CD4-positive, alpha-beta T cell treated with Interleukin-17A for 1 hour (primary cell): ENCODE results near the gene KLHL2.
"Not testable (repeated sequence)": the region's sequence is repeated elsewhere in the genome, so short reads cannot be mapped to it uniquely, and the experiment has no call there.

Source experiments
- DNase-seq: peaks from one replicate; pipeline ENCODE4 v3.0.0-alpha.2; 2020

The KLHL2 gene

DNA sequence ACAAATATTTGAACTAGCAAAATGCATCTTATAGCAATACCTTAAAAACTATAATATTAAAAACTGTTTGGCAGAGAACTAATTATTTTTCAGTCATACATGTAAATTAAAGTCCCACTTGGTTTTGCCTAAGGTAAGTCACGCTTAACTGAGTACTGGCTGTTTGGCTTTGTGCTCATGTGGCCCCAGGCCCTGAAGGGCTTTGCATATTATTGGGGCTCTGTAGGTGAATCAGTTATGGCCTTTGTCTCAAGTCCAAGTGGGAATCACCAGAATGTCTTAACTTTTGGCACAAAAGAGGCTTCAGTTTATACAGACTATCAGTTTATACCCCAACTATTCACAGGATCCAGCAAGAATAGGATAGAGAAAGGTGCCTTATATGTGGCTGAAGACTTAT is 29.5 kb downstream of the KLHL2 start:
- not testable (repeated sequence) for DNase-seq

DNA sequence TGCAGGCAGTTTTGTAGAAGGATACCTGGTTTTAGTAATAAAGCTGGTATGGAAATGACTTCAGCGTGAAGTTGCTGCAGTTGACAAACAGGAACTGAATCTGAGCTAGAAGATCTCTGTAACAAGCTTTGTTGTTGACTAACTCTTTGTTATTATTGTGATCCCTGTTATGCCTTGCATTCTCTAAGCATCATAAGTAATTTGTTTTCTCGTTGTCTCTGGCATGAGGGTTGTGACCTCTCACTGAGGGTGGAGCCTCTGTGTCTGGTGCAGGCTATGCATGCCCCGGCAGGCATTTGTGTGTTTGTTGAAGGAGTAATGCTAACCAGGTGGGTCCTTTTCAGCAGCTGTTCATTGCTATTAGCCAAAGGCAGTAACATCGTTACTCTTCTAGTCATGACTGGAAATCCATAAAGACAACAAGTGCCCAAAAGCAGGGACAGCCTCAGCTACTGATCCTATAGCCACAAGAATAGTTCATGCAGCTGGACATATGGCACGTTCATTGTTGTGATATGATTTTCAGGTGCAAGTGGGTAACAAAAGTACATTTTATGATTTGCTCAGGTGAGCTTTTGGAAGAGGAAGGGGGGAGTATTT is 30.8 kb downstream of the KLHL2 start:
- not testable (repeated sequence) for DNase-seq

DNA sequence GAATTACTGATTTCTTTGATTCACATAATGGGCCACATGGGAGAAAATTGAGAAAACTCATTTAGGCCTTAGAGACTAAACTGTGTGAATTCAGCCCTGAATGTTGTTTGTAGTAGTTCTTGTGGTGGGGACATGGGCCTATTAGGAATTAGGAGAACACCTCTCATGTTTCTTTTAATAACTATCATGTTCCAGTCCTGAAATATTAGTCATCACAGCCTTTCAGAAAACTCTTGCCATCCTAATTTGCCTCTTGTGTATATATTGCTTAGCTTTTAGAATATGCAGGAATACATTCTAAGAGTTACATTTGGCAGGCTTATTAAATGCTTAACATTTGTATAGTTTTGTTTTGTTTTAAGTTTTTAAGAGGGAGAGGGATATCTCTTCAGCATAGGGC is 33.4 kb downstream of the KLHL2 start:
- not testable (repeated sequence) for DNase-seq

DNA sequence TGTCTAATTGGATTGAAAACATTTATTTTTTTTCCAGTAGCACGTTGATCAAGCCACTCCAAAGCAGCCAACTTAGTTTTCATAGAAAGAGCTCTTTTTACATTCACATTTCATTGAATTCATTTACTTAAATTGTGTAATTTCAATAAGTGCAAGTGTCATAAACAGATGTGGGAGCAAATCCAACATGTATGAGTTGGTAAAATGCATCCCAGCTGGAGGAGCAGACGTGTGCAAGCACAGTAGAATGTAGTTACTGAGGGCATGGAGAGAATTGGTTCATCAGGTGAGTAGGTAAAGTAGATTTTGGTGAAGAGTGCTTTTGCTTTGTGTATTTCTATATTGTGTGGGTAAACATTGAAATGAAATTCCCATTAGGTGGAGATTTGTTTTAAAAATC is 36.8 kb downstream of the KLHL2 start:
- not testable (repeated sequence) for DNase-seq

DNA sequence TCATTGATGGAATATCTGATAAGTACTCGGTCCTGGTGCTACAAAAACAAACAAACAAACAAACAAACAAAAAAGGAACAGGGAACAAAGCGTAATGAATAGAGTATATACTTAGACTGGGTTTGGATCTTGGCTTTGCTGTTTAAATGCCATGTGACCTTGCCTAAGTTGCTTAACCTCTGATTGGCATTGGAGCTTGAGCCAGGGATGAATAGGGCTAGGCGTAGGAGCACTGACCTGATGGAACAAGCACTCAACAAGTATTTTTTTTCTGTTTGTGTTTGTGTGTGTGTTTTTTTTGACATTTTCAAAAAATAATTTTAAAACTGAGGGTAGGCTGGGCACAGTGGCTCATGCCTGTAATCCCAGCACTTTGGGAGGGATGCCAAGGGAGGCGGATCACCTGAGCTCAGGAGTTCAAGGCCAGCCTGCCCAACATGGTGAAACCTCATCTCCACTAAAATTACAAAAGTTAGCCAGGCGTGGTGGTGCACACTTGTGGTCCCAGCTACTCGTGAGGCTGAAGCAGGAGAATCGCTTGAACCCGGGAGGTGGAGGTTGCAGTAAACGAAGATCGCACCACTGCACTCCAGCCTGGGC is 37.3 kb downstream of the KLHL2 start:
- DNase-seq: not testable (repeated sequence)

DNA sequence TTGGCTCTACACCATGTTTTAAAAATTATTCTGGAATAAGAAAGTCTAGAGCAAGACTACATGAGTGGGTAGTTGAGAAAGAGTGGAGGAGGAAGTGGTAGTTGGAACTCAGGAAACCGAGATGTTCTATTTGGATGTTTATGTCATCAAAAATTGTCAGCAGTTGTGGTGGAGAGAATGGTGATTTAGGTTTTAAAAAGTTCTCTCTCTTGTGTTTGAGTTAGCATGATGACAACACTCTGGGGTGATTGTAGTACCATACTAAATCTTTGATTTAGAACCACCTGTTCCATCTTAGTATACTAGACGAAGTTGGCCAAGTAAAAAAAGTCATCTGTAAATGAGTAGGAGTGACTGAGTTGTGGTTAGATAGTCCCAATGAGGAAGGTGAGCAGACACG is 40.7 kb downstream of the KLHL2 start:
- DNase-seq: no peak

DNA sequence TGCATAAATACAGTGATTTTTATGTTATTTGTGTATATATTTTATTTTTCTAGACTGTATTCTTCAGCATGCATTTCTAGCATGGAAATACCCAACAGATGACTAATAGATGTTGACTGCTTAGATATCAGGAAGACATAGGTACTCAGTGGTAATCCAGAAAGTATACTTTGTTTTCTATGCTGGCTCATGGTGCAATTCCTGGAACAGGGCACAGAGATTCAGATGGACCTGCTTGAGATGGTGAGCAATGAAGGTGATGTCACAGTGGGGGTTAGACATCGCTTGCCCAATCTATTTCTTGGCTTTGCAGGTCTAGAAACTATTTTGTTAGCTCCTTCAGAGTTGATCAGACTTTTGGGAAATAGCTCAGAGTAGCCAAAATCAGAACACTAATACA is 41.5 kb downstream of the KLHL2 start:
- not testable (repeated sequence) for DNase-seq

DNA sequence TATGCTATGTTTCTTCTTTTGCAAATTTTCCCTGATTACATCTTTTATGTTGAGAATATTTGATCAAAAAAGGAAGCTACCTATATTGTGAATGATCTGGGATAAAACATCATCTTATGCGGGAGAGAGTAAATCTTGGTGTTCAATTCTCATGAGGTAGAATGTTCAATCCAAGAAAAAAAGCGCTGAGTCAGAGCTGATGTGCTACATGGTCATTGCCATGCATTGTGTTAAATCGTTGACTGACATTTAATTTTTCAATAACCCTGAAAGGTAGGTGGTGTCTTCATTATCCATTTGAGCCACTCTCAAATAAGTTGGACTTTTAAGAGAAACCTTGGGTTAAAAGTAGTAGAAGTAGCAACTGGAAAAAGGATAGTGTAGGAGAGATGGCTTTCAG is 47.4 kb downstream of the KLHL2 start:
- not testable (repeated sequence) for DNase-seq

DNA sequence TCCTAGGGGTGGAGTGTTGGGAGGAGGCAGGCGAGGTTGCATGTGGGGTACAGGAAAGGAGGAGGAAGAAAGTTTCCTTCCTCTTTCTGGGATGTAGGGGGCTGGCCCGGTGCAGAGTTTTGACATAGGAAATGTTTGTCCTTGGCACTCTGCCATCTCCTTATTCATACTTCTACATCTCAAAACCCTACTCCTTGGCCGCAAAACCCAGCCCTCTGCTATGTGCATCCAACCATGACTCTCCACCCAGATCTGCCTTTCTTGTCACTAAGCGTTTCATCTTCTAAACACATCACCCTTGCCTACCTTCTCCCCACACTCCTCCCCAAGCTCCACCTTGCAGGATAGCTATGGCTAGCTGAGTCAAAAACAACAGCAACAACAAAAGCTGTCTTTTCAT is 48.1 kb downstream of the KLHL2 start:
- peak; percentile 47 for DNase-seq

DNA sequence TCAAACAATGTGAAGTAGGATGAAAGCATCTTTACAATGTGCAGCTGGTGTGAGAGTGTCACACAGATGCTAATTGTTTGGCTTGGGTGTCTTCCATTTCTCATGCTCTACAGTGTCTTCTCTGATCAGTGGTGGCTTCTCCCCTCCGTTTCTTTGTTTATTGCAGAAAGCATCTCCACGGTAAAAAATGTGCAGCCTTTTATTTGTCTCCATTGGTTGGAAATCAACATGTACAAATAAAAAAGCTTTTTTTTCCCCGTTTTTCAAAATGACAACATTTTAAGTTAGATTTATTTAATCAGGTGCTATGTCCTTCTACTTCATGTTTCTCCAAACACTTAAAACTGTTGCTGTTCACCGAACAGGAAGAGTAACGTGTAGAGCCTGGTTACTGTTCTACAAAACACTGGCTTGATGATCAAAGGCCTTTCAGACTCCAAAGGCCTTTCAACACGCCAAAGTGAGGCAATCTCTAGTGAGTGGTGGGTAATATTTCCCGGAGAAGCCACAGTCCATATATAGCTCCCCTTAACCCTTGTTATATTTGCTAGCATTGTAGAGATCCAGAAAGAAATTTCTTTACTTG is 48.8 kb downstream of the KLHL2 start:
- DNase-seq: not testable (repeated sequence)

DNA sequence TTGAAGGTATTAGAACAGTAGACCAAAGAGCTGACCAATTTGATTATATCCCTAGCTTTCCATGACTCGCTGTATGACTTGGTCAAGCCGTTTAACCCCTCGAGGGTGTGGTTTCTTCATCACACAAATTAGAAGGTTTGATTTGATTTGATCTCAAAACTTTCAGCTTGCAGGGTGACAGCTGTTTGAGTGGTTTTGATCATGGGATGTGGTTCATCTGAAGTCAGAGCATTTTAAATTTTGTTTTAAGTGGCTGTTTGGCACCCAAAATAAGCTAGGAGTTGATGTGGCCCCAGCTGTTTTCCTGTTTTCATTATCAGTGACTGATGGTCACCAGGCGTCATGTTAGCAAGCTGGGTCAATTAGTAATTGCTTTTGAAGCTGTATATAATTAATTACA is 52.4 kb downstream of the KLHL2 start:
- DNase-seq: peak; percentile 19

DNA sequence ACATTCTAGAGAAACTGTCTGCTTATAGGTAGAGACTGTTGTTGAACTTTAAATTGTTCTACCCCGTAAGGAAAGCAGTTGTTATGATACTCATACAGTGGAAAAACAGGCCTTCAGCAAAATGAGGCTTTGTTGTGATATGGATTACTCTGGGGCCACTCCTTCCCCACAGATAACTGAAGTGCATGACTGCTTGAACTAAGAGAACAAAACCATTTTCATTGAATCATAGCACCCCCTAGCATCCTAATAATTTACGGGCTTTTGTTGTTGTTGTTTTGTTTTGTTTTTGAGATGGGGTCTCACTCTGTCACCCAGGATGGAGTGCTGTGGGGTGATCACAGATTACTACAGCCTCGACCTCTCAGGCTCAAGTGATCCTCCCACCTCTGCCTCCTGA is 54.9 kb downstream of the KLHL2 start:
- not testable (repeated sequence) for DNase-seq

DNA sequence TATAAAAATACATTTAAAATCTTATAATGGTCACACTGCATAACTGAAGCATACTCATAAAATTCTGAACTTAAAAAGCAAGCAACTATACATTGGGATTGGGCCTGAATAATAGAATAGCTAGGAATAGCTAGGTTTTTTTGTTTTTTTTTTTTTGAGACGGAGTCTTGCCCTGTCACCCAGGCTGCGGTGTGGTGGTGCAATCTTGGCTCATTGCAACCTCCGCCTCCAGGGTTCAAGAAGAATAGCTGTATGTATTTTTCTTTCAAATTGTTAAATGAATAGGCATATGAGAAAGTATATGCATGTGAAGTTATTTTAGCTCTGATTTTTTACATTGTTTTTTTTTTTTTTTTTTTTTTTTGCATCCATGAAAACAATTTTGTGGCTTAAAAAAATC is 56.1 kb downstream of the KLHL2 start:
- DNase-seq: not testable (repeated sequence)

DNA sequence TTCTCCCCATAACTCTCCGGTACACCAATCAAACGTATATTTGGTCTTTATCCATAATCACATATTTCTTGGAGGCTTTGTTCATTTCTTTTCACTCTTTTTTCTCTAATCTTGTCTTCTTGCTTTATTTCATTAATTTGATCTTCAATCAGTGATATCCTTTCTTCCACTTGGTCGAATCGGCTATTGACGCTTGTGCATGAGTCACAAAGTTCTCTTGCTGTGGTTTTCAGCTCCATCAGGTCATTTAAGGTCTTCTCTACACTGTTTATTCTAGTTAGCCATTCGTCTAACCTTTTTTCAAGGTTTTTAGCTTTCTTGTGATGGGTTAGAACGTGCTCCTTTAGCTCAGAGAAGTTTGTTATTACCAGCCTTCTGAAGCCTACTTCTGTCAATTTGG is 62.6 kb downstream of the KLHL2 start:
- DNase-seq: not testable (repeated sequence)

DNA sequence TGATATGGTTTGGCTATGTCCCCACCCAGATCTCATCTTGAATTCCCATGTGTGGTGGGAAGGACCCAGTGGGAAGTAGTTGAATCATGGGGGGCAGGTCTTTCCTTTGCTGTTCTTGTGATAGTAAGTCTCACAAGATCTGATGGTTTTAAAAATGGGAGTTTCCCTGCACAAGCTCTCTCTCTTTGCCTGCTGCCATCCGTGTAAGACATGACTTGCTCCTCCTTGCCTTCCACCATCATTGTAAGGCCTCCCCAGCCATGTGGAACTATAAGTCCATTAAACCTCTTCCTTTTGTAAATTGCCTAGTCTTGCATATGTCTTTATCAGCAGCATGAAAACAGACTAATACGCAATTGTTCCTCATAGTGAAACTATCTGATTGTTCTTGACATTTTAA is 66.1 kb downstream of the KLHL2 start:
- DNase-seq: not testable (repeated sequence)

DNA sequence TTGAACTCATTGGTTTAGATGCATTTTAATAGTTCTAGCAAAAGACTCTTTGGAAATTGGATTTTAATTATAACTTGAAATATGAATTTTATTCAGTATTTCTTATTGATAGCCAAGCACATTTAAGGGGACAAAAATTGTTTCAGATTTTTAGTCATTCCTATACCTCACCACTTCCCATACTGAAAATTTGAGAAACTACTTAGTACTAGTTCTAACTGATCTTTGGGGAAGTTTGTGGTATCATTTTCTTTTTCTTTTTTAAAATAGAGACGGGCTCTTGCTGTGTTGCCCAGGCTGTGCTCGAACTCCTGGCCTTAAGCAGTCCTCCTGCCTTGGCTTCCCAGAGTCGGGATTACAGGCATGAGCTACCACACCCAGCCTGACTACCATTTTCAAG is 68.0 kb downstream of the KLHL2 start:
- DNase-seq: not testable (repeated sequence)

DNA sequence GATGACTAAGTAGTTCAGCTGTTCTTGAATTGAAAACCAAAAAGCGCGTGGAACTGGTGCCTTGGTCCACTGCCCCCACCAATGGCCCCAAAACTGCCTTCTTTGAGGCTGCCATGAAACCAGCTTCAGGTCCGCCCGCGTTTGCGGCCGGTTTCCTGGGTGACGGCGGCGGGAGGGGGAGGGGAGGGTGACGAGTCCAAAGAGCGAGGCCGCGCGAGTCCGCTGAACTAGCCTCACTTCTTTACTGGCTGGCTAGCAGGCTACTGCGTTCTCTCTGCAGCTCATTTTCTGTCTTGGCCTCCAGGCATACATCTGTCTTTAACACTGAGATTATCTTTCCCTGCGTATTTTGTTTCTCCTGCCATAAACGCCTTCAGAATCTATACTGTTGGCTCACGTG is 72.2 kb downstream of the KLHL2 start:
- DNase-seq: not testable (repeated sequence)

DNA sequence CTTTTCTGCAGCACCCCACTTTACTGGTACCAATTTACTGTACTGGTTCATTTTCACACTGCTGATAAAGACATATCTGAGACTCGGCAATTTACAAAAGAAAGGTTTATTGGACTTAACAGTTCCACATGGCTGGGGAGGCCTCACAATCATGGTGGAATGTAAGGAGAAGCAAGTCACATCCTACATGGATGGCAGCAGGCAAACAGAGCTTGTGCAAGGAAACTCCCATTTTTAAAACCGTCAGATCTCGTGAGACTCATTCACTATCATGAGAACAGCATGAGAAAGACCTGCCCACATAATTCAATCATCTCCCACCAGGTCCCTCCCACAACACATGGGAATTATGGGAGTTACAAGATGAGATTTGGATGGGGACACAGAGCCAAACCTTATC is 77.3 kb downstream of the KLHL2 start:
- not testable (repeated sequence) for DNase-seq

DNA sequence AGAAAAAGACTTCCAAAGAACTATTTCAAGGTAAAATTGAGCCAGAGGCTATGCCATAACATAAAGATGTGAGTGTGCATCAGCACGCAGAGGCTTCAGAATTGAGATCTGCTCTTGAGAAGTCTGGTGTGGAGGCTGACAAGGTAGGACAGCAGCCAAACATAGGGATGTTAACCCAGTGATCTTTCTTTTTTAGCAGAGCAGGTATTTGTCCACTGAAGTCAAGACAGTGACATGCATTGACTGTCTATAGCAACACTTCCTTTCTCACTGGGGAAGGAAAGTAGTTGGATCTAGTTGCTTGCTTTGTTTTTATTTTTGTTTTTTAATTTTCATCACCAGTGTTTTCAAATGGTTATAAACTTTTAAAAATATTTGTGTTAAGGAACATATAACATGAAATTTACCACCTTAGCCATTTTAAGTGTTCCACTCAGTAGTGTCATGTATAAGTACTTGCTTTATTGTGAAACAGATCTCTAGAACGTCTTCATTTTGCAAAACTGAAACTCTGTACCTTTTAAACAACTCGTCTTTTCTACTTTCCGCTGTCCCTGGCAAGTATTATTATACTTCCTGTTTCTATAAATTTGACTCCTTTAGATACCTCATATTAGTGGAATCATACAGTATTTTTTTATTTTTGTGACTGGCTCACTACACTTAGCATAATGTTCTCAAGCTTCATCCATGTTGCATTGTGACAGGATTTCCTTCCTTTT is 79.4 kb downstream of the KLHL2 start:
- DNase-seq: not testable (repeated sequence)

DNA sequence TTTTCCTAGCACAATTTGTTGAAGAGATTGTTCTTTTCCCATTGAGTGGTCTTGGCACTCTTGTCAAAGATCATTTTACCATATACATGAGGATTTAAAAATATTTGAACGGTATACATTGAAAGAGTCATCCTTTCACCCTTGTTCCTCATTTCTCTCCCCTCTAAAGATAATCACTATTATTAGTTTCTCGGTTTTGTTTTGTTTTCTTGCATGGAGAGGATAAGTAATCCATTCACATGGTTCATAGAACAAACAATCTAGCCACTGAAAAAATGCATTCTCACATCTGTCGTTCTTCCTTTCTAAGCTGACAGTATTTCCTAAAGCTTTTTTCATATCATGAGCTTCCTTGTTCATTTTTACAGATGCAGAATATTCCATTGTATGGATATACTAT is 80.9 kb downstream of the KLHL2 start:
- no peak for DNase-seq

DNA sequence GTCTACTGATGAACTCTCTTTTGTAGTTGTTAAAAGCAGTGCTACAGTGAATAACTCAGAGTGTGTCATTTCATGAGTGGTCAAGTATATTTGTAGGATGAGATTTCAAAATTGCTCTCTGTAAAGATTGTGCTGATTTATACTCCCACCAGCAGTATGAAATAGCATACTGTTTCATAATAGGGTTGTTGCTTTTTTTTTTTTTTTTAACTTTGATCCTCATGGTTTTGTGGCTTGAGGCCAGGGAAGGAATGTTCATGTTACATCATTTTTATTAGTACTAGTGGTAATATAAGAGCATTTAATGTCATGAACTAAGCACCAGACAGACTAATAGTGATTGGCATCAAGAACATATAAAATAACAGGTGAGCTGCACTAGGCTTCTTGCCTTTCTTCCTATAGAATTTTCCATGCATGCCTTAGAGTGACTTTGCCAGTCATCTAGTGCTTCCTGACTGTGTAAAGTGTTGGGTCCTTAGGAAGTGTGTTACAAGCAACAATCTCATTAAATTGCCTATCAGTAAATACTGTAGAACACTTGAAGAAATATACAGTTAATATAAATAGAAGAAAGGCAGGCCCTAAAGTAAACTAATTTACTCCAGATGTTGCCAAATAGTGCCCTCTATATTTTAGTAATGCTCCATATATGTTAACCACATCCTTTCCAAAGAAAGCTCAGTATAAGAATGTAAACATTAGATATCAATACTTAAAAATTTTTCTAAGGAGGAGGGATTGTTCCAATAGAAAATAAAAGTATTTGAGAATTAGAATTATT is 81.5 kb downstream of the KLHL2 start:
- no peak for DNase-seq

DNA sequence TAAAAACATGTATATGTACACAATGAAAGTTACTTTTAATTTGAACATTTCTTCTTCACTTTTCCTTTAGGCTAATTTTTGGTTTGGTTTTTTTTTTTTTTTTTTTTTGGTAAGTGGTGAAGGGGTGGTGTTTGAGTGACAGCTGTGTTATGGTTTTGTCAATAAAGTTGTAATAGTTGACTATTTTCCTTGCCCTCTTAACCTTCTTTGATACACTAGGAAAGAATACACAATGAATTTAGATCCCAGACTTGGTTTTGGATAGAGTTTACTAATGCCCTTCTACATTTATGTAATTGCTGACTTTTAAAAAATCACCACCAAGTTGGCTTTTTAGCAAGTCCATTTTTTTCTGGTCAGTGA is 82.0 kb downstream of the KLHL2 start:
- DNase-seq: no peak

DNA sequence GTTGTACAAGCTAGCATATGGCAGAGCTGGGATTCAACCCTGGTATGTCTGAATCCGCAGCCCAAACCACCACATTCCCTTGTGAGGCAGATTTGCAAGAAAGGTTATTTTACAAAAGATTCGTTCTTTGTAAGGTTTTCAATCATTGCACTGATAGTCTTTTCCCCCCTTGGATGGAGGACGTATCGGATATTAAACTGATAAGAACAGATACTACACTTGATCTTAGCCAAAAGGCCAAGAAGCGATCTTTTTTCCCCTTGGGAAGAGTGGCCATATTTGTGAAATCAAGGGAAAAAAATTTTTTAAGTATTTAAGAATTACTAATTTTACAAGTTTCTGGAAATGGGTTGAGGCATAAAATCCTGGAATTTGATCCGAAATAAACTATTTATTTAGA is 85.7 kb downstream of the KLHL2 start:
- no peak for DNase-seq
